Stimulated activated CD8-positive, alpha-beta memory T cell treated with anti-CD3 and anti-CD28 coated beads, Interleukin-15, amount 100 ng/mL, for 4 hours (primary cell): Measurements from ENCODE around the gene SNX33.
"Not testable (repeated sequence)": the region's sequence is repeated elsewhere in the genome, so short reads cannot be mapped to it uniquely, and the experiment has no call there.

Experiments
- DNase-seq, 2 donors: peaks; one replicate each; pipeline ENCODE4 v3.0.0-alpha.2; 2020; ENCODE audit warnings: low read depth in 2 of 2

SNX33 gene

GRCh38 chr15:75683646-75684312, 36.1 kb downstream of the SNX33 start:
- peak; percentile 13 to 36 for DNase-seq

DNA sequence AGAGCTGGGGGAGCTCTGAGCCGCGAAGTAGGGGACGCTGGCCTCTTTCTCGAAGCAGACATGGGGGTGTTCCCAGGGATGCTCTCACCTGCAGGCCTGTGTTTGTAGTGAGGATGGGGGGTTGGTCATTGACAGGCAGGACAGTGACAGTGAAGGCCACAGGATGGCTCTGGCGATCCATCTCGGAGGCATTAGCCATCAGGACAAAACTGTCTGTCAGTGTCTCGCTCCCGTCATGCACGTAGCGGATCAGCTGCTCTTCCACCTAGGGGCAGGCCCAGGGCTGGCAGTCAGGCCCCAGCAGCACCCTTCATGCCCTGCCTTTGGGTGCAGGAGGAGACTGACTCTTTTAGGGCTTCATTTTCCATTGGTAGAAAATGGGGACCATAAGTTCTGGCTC, 36.9 kb downstream of the SNX33 start:
- no peak for DNase-seq

DNA sequence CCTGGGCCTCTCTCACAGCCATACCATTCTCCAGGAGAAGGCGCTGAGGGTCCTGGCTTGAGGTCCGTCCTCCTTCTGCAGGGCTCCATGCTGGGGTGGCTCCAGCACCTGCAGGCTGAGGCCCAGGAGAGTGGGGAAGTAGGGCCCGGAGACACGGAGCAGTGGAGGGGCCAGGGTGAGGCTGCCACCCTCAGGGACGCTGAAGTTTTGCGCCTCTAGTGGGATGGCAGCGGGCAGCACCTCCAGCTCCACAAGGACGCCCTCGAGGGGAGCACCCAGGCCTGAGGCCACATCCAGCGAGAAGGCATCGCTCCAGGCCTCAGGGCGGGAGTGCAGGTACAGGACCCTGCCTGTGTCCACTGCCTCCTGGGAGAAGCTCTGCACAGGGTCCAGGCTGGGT, 37.5 kb downstream of the SNX33 start:
- no peak for DNase-seq

GRCh38 chr15:75686212-75686642, 38.5 kb downstream of the SNX33 start:
- DNase-seq: peak; percentile 21 to 41

DNA sequence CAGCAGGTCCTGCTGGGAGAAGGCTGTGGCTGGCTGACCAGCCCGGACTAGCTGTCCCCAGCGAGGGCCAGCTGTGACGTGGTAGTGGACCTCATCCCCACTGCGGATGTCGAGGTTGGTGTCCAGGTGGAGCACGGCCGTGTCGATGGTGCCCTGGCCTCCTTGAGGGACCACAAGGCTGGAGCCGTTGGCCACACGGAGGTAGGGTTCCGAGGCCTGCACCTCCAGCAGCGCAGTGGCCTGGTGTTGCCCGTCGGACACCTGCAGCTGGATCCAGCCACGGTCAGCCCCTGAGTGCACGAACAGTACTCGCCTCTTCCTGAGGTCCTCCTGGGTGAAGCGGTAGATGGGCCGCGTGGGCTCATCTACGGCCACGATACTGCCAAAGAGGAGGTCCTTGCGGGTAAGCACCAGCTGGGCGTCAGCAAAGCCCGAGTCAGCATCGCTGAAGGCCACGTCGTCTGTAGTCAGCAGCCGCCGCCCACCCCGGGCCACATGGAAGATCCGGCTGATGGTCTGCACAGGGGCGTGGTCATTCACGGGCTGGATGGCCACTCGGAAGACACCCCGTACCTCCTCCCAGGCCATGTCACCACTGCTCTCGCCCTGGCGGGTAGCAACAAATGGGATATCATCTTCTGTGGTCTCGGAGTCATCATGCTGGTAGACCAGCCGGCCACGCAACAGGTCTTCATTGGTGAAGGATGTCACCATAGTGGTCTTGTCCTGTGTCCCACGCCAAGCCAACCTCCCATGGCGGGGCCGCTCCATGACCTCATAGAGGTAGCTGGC, 40.0 kb downstream of the SNX33 start:
- DNase-seq: no peak

DNA sequence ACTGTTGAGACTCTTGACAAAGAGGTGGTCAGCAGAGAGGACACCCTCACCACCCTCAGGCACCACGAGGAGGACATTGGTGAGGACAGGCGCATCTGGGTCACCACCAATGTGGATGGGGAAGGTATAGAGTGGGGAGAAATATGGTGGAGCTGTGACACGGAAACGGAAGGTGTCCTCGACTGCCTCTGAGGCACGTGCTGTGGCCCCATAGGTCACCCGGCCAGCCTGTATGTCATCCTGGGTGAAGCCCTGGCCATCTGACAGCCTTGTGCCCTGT, 40.5 kb downstream of the SNX33 start:
- no peak for DNase-seq

GRCh38 chr15:75688831-75689230, 41.1 kb downstream of the SNX33 start:
- DNase-seq: no peak

- not testable (repeated sequence) for DNase-seq
Measured at GRCh38 chr15:75689429-75689828, 41.7 kb downstream of the SNX33 start.

GRCh38 chr15:75692311-75692710, 44.6 kb downstream of the SNX33 start:
- DNase-seq: not testable (repeated sequence)

DNA sequence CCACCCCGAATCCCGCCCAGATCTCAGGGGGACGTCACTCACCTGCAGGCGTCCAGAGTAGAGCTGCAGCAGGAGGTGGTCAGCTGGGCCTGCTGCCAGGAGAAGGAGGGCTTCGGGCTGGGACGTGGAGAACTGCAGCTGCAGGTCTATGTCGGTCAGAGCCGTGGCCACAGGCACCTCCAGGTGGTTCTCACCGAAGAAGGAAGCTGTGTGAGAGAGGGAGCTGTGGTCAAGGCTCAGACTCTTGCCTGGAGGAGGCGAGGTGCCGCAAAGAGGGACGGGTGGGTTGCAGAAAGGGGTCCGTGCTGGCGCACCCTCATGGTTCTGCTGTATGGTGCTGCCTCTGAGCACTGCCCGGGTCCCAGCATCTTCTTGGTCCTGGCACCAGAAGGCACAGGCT, 45.3 kb downstream of the SNX33 start:
- DNase-seq: not testable (repeated sequence)

DNA sequence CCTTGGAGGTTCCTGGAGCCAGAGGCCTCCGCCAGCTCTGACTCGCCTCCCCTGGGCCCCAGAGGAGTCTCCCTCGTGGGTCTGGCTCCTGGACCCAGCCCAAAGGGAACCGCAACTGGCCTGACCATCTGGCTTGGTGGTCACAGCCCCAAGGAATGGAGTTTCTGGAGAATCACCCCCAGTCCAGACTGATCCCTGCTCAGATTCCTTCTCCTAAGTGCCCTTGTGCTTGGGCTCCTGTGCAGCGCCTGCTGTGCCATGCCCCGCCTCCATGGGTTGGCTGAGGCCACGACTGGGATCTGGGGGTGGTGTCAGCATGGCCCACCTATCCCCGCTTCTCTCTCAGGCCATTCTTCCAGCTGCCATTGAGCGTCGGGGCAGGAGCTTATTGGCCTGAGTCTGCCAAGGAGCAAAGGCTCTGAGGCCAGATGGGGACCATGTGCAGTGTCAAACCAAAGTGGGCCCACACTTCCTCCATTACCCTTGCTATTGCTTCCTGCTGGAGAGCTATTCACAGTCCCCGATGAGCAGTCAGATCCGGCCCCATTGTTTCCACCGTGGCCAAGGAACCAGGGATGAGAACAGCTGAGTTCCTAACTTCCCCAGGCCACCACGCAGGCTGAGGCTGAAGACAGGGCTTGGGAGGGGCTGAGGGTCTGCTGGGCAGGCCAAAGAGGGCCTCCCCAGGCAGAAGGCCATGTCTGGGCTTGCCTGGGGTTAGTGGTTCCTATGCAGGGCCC, 46.0 kb downstream of the SNX33 start:
- DNase-seq: no peak

DNA sequence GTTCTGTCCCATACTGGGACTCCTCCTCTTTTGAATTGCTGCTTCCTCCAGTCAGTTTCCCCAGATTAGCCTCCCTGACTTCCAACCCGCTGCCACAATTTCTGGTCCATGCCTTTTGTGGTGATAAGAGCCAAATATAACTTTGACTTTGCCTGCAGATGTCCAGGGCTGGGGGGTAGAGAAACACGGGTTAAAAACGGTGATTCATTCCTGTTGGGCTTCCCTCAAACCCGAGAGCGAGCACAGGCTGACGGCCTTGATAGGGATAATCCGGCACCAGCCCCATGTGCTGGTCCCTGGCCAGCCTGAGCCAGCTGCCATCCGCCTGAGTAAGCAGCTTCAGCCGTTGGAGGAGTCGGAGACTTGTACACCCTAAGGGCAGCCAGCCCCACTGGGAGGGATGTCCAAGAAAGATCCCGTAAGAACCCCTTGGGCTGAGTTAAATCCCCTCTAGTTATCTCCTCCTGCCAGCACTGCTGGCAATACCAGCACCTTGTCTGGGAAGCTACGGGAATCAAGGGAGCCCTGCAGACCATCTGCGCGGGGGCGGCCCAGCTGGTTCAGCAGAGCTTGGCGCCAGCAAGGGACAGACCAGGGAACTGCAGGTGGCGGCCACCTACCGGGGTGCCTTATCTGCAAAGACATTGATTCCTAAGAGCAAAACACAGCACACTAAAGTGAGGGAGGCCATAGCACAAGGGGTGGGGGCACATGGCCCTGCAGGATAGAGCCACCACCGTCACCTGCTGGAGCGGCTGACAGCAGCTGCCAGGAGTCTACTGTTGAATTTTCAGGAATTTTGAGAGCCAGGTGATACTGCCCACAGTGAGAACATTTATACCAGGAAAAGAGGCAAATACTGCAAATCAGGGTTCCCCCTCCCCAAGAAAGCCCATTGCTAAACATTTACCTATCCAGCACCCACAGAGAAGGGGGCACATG, 46.8 kb downstream of the SNX33 start:
- DNase-seq: no peak

DNA sequence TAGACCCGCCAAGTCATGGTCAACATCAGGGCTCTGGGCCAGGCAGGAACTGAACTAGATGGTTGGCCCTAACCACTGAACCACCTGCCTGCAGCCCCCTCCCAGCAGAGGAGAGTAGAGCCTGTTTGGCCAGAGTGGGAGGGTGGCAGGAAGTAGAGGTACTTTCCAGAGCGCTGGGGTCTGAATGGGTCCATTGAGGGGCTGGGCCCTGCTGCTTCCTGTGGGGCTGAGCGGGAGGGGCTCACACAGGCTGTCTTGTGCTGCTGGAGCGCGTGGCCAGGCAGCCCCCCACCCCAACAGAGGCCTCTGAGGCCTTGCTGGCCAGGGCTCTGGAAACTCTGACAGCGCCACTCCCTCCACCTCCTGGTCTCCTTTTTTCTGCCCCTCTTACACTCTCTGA, 47.5 kb downstream of the SNX33 start:
- no peak for DNase-seq

DNA sequence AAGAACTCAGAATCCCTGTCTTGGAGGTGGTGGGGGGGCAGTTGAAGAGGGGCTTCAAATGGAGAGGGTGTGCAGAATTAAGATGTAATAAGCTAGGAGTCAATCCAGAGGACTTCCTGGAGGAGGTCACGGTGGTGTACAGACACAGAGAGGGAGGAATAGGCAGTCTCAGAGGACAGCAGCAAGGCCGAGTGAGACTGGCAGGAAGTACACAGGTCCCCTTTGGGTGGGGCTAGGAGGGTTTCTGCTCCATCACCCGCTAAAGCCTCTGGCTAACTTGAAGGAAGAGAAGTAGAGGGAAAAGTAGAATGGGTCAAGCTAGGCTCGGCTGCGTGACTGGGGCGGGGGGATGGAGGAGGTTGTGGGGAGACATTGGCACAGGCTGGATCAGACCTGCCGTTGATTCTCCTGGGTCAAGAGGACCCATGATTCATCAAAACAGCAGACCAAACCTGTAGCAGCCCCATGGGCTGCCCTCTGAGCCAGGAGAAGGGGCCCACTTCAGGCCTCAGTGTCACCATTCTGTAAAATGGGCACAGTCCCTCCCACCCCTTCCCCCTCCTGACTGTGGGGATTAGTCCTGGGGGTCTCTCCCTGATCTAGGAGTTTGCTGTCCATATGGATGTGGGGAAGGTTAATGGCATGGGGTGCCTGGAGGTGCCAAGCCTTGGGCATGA, 48.1 kb downstream of the SNX33 start:
- DNase-seq: no peak

- no peak for DNase-seq
Measured at GRCh38 chr15:75696311-75696720, 48.6 kb downstream of the SNX33 start.

- no peak for DNase-seq
Measured at GRCh38 chr15:75696854-75697259, 49.1 kb downstream of the SNX33 start.

GRCh38 chr15:75697523-75697922, 49.8 kb downstream of the SNX33 start:
- no peak for DNase-seq

GRCh38 chr15:75697974-75698747, 50.4 kb downstream of the SNX33 start:
- DNase-seq: not testable (repeated sequence)

- not testable (repeated sequence) for DNase-seq
Measured at GRCh38 chr15:75699517-75699916, 51.8 kb downstream of the SNX33 start.
